Panc1 (cell line): ENCODE results near the gene LYST. TPM values are rescaled to one million over a fixed set of nuclear protein-coding genes. Genes with fewer than 3 reads are reported as not detected.
A peak's percentile ranks its signal among the peaks of the same experiment; 100 is the strongest.

Source experiments
- ATAC-seq: fragments of 200-7000 bp; cut with Tn5 transposase; 2 replicates; pipeline ENCODE4 v1.9.1; 2020; ENCODE audit warnings: mild to moderate bottlenecking, moderate library complexity
- BruUV-seq: library from RNA; stranded (reverse); fragments of 400-500 nt; replicated peaks from 2 replicates; lab custom pipeline; 2021; lab: Mats Ljungman, UMichigan
- CTCF ChIA-PET: fragments of 300-600 bp; sonication (Branson Sonifier 250); formaldehyde crosslinking; loops from one replicate; lab custom pipeline; 2022; ENCODE audit warnings: antibody characterized with exemption; lab: Charles Lee
- POLR2A ChIA-PET: fragments of 300-600 bp; sonication (Branson Sonifier 250); formaldehyde crosslinking; loops from one replicate; lab custom pipeline; 2022; ENCODE audit warnings: antibody characterized with exemption; lab: Charles Lee
- DNase-seq: peaks from one replicate; pipeline ENCODE4 v3.0.0-alpha.2; 2010; ENCODE audit warnings: low read depth, low spot score
- H3K27ac ChIP-seq: 2 replicates; pipeline ENCODE4 v1.5.1; 2011; ENCODE audit warnings: mild to moderate bottlenecking, low read length, inconsistent platforms
- H3K27me3 ChIP-seq: fragments of 200-500 bp; sonication (Bioruptor generic); 2 replicates; pipeline ENCODE4 v1.6.0; 2014; ENCODE audit warnings: low read length, inconsistent platforms; ENCODE audit not compliant: control insufficient read depth, insufficient read depth
- H3K36me3 ChIP-seq: fragments of 200-500 bp; sonication (Bioruptor generic); 2 replicates; pipeline ENCODE4 v1.5.1; 2014; ENCODE audit warnings: inconsistent platforms, mild to moderate bottlenecking, low read length, moderate library complexity; ENCODE audit not compliant: control insufficient read depth, insufficient read depth
- H3K4me1 ChIP-seq: 2 replicates; pipeline ENCODE4 v1.5.1; 2011; ENCODE audit warnings: inconsistent platforms, mild to moderate bottlenecking, low read length, moderate library complexity; ENCODE audit not compliant: control insufficient read depth, insufficient read depth
- H3K4me3 ChIP-seq, 2 experiments: 2 replicates each; pipeline ENCODE4 v1.5.1; 2011 to 2012; ENCODE audit warnings: low read depth in 2 of 2, low read length in 2 of 2, mild to moderate bottlenecking in 2 of 2, inconsistent platforms in 1 of 2, moderate library complexity in 1 of 2
- H3K9me3 ChIP-seq: fragments of 200-500 bp; sonication (Bioruptor generic); 2 replicates; pipeline ENCODE4 v1.5.1; 2014; ENCODE audit warnings: low read depth, mild to moderate bottlenecking, inconsistent platforms, low read length, moderate library complexity; ENCODE audit not compliant: control insufficient read depth, insufficient read depth
- POLR2AphosphoS5 ChIP-seq: IDR thresholded peaks from 2 replicates; pipeline ENCODE4 v1.6.1; 2012; ENCODE audit warnings: mild to moderate bottlenecking, low read depth, low read length, moderate library complexity
- REST ChIP-seq, 2 experiments: IDR thresholded peaks; 2 replicates each; pipeline ENCODE4 v1.6.1; 2011 to 2012; ENCODE audit warnings: low read depth in 2 of 2, control low read depth in 1 of 2, low read length in 1 of 2, mild to moderate bottlenecking in 1 of 2, moderate library complexity in 1 of 2; ENCODE audit not compliant: insufficient read depth in 1 of 2
- SIN3A ChIP-seq: IDR thresholded peaks from 2 replicates; pipeline ENCODE4 v1.6.1; 2012; ENCODE audit warnings: low read depth, mild to moderate bottlenecking, low read length, moderate library complexity, borderline replicate concordance; ENCODE audit not compliant: insufficient read depth
- TCF7L2 ChIP-seq: IDR thresholded peaks from 2 replicates; pipeline ENCODE4 v1.6.1; 2011; ENCODE audit warnings: mild to moderate bottlenecking, low read depth, low read length, inconsistent platforms
- in situ Hi-C: cut with HindIII; loops from 2 replicates; pipeline ENCODE4 v1.10.0; 2016; ENCODE audit warnings: low sequenced_read_pairs, low pct_unique_long_range_greater_than_20kb
- intact Hi-C: fragments of 100-400 bp; cut with micrococcal nuclease; formaldehyde crosslinking; loops from one replicate; pipeline ENCODE4 v1.10.0; 2022; ENCODE audit not compliant: unreplicated experiment
- total RNA-seq: library from RNA; stranded (reverse); gene quantifications from one replicate; pipeline ENCODE4 v1.2.1, GENCODE V29; 2021; ENCODE audit not compliant: unreplicated experiment
- TF ChIP-seq, protein P1 (sequence below): fragments of 450-650 bp; IDR thresholded peaks from 2 replicates; pipeline ENCODE4 v1.5.1; 2017; ENCODE audit warnings: mild to moderate bottlenecking

Gene LYST
- total RNA-seq, 1 experiment from 2014 or later = 75.2 TPM

DNA sequence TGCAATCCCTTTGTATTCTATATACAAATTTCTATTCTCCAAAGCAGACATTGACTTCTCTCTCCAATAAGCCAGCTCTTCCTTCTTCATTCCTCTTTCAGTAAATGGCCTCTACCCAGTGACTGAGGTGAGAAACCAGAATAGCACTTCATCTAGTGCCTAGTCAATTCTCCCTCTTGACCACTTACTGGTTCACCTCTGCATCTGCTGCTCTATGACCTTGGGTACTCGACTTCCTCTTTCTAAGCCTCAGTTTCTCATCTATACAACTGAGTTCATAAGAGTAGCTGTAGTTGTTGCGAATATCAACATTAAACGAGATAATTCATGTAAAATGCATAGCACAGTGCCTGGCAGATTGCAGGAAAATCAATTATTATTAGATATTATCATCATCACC, 12.4 kb downstream of the LYST start:
- H3K36me3 ChIP-seq = no peaks in the 10 kb centered on the region
- peaks cover 34% of the 10 kb centered on the region for H3K4me1 ChIP-seq
- H3K27me3 ChIP-seq = no peaks in the 10 kb centered on the region
- in situ Hi-C loops (no loop called here), intact Hi-C loops (no loop called here)
- POLR2A ChIA-PET = no interaction called here
- no peak for TF ChIP-seq REST (IDR thresholded peaks at IDR 0.05; ENCODE audit: insufficient read depth in 1 of 2, low read depth in 2 of 2, low read length in 1 of 2)
- no peak for TF ChIP-seq TCF7L2
- no peak for TF ChIP-seq POLR2AphosphoS5
- TF ChIP-seq, protein P1, sequence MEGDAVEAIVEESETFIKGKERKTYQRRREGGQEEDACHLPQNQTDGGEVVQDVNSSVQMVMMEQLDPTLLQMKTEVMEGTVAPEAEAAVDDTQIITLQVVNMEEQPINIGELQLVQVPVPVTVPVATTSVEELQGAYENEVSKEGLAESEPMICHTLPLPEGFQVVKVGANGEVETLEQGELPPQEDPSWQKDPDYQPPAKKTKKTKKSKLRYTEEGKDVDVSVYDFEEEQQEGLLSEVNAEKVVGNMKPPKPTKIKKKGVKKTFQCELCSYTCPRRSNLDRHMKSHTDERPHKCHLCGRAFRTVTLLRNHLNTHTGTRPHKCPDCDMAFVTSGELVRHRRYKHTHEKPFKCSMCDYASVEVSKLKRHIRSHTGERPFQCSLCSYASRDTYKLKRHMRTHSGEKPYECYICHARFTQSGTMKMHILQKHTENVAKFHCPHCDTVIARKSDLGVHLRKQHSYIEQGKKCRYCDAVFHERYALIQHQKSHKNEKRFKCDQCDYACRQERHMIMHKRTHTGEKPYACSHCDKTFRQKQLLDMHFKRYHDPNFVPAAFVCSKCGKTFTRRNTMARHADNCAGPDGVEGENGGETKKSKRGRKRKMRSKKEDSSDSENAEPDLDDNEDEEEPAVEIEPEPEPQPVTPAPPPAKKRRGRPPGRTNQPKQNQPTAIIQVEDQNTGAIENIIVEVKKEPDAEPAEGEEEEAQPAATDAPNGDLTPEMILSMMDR = no peak
- TF ChIP-seq SIN3A = no peak
- ATAC-seq = peak; percentile 34; the same call in 1 of the 2 replicates
- CTCF ChIA-PET = no interaction called here
- no peak overlapping the region for H3K27ac ChIP-seq
- H3K9me3 ChIP-seq = no peaks in the 10 kb centered on the region
- TSS peak; percentile 17 for BruUV-seq
- no peak overlapping the region for H3K4me3 ChIP-seq
- no peak for DNase-seq

GRCh38 chr1:235853653-235854052, 13.1 kb downstream of the LYST start:
- POLR2A ChIA-PET = no interaction called here
- intact Hi-C loops (no loop called here), in situ Hi-C loops (no loop called here)
- no peaks in the 10 kb centered on the region for H3K9me3 ChIP-seq
- H3K4me3 ChIP-seq = no peak overlapping the region
- CTCF ChIA-PET = no interaction called here
- ATAC-seq (0 out of 2 replicates have a peak, but pooled peaks have one; percentile 9), DNase-seq (no peak)
- TF ChIP-seq REST (IDR thresholded peaks at IDR 0.05; ENCODE audit: insufficient read depth in 1 of 2, low read depth in 2 of 2, low read length in 1 of 2) = no peak
- TF ChIP-seq SIN3A = no peak
- no peak for TF ChIP-seq TCF7L2
- TF ChIP-seq, protein P1 = no peak
- TF ChIP-seq POLR2AphosphoS5 = no peak
- no TSS peak for BruUV-seq
- H3K27ac ChIP-seq = no peak overlapping the region
- H3K4me1 ChIP-seq = peaks cover 29% of the 10 kb centered on the region
- no peaks in the 10 kb centered on the region for H3K27me3 ChIP-seq
- H3K36me3 ChIP-seq = no peaks in the 10 kb centered on the region
